ENCODE results near the gene HSPA14. TPM values are rescaled to one million over a fixed set of nuclear protein-coding genes. Genes with fewer than 3 reads are reported as not detected.
"Not testable (repeated sequence)": the region's sequence is repeated elsewhere in the genome, so short reads cannot be mapped to it uniquely, and the experiment has no call there.

The HSPA14 gene
- total RNA-seq, 4 donors from 2014 or later = 7.8 to 11.3 (median 10.5) TPM

GRCh38 chr10:14806318-14806717, 31.8 kb upstream of the HSPA14 start:
- H3K36me3 ChIP-seq = no peaks in the 10 kb centered on the region
- H3K9me3 ChIP-seq = no peaks in the 10 kb centered on the region
- no peak overlapping the region for H3K4me3 ChIP-seq
- WGBS, 2 donors = 70 to 82% methylated on average over 3 of the region's 3 CpGs
- no peaks in the 10 kb centered on the region for H3K4me1 ChIP-seq
- no peak for DNase-seq (ENCODE audit: low spot score in 2 of 2)
- H3K27ac ChIP-seq = no peak overlapping the region
- TF ChIP-seq EP300 (IDR thresholded peaks at IDR 0.05) (no peak), POLR2A (IDR thresholded peaks at IDR 0.05) (no peak)
- TF ChIP-seq, protein P1, sequence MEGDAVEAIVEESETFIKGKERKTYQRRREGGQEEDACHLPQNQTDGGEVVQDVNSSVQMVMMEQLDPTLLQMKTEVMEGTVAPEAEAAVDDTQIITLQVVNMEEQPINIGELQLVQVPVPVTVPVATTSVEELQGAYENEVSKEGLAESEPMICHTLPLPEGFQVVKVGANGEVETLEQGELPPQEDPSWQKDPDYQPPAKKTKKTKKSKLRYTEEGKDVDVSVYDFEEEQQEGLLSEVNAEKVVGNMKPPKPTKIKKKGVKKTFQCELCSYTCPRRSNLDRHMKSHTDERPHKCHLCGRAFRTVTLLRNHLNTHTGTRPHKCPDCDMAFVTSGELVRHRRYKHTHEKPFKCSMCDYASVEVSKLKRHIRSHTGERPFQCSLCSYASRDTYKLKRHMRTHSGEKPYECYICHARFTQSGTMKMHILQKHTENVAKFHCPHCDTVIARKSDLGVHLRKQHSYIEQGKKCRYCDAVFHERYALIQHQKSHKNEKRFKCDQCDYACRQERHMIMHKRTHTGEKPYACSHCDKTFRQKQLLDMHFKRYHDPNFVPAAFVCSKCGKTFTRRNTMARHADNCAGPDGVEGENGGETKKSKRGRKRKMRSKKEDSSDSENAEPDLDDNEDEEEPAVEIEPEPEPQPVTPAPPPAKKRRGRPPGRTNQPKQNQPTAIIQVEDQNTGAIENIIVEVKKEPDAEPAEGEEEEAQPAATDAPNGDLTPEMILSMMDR (IDR thresholded peaks at IDR 0.05) = no peak
- no peaks in the 10 kb centered on the region for H3K27me3 ChIP-seq

DNA sequence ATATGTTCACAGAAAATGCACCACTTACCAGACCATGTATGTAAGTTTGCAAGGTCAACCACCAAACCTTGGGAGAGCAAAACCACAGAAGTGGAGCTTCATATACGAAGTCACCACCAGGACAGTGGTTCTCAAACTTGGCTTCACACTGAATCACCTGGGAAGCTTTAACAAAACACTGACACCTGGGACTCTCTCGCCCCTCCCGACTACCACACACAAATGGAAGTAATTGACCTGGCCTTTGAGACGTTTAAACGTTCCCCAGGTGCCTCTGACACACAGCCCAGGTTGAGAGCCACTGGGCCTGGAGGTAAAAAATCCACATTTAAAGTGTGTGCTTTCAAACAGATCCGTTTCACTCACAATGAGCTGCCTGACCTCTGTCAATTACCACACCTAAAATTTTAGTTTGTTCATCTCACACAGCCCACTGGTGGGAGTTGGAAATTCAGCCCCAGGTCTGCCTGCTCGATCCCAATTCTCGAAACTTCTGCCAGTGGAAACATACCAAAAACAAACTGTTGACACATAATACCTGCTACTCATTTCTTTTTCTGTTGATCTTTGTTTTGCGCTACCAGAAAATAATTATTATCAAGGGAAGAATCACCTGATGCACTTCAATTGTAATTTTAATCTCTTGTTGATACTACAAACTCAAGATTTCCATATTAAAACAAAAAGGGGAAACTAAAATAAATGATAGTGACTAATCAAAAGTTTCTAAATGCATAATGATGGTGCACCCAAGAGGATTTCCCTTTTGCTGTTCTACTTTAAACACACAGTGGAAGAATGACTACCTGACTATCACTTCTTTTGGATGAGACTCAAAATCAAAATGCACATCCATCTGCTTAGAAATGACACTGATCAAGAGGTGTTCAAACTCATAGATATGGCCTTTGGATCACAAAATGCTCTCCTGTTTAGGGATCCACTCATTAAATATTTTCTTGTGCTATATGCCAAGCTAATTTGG, 26.8 kb upstream of the HSPA14 start:
- Histone ChIP-seq H3K4me1 (no peaks in the 10 kb centered on the region), H3K27ac (no peak overlapping the region), H3K27me3 (no peaks in the 10 kb centered on the region), H3K9me3 (no peaks in the 10 kb centered on the region), H3K36me3 (no peaks in the 10 kb centered on the region), H3K4me3 (no peak overlapping the region)
- TF ChIP-seq, protein P1 (IDR thresholded peaks at IDR 0.05) = no peak
- TF ChIP-seq POLR2A (IDR thresholded peaks at IDR 0.05) (no peak), EP300 (IDR thresholded peaks at IDR 0.05) (no peak)
- 62 to 71% methylated on average over 9 of the region's 9 CpGs for WGBS, 2 donors
- DNase-seq (ENCODE audit: low spot score in 2 of 2) = no peak

- no peaks in the 10 kb centered on the region for H3K9me3 ChIP-seq
- TF ChIP-seq, protein P1 (IDR thresholded peaks at IDR 0.05) = no peak
- TF ChIP-seq EP300 (IDR thresholded peaks at IDR 0.05) (no peak), POLR2A (IDR thresholded peaks at IDR 0.05) (no peak)
- H3K4me3 ChIP-seq = no peak overlapping the region
- no peaks in the 10 kb centered on the region for H3K4me1 ChIP-seq
- no peaks in the 10 kb centered on the region for H3K27me3 ChIP-seq
- H3K27ac ChIP-seq = no peak overlapping the region
- H3K36me3 ChIP-seq = no peaks in the 10 kb centered on the region
- WGBS, 2 donors = 91 to 96% methylated on average over 3 of the region's 3 CpGs
- no peak for DNase-seq (ENCODE audit: low spot score in 2 of 2)
Observed at GRCh38 chr10:14812271-14812670, 25.8 kb upstream of the HSPA14 start.

DNA sequence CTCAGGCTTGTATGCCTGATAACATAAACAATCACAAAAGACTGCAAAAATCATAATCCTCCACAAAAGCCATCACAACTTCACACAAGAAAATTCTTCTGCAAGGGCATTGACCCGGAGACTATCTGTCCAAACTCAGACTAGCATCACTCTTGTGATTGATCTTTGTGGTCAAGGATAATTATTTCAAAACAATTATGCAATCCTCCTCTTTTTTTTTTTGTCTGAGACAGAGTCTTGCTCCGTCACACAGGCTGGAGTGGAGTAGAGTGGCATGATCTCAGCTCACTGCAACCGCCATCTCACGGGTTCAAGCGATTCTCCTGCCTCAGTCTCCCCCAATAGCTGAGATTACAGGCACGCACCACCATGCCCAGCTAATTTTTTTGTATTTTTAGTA, 22.4 kb upstream of the HSPA14 start:
- WGBS, 2 donors = 86 to 89% methylated on average over 6 of the region's 6 CpGs
- Histone ChIP-seq H3K4me3 (no peak overlapping the region), H3K27ac (no peak overlapping the region), H3K4me1 (no peaks in the 10 kb centered on the region), H3K27me3 (no peaks in the 10 kb centered on the region), H3K9me3 (no peaks in the 10 kb centered on the region), H3K36me3 (no peaks in the 10 kb centered on the region)
- TF ChIP-seq, protein P1 (IDR thresholded peaks at IDR 0.05) = no peak
- TF ChIP-seq EP300 (IDR thresholded peaks at IDR 0.05) (no peak), POLR2A (IDR thresholded peaks at IDR 0.05) (no peak)
- DNase-seq (ENCODE audit: low spot score in 2 of 2) = no peak

DNA sequence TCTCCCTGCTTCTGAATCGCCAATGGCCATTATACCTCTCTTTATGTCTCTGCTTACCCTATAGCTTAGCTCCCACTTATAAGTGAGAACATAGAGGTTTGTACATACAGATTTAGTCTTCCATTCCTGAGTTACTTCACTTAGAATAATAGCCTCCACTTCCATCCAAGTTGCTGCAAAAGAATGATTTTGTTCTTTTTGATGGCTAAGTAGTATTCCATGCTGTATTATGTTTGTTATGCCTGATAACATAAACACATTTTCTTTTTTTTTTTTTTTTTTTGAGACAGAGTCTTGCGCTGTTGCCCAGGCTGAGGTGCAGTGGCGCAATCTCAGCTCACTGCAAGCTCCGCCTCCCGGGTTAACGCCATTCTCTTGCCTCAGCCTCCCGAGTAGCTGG, 21.4 kb upstream of the HSPA14 start:
- H3K4me3 ChIP-seq; H3K4me1 ChIP-seq; H3K27me3 ChIP-seq; H3K36me3 ChIP-seq; H3K27ac ChIP-seq; H3K9me3 ChIP-seq; DNase-seq (ENCODE audit: low spot score in 2 of 2): not testable (repeated sequence)
- WGBS, 2 donors = 95 to 98% methylated on average over 7 of the region's 7 CpGs
